ENCODE measurements around the gene OLA1.

GRCh38 chr2:174233771-174234275 lies 14.5 kb downstream of the OLA1 start:
- TF ChIP-seq EP300 (IDR thresholded peaks at IDR 0.05; ENCODE audit: borderline replicate concordance) (no peak), CEBPB (IDR thresholded peaks at IDR 0.05) (no peak), ZBTB7A (IDR thresholded peaks at IDR 0.05; ENCODE audit: low read depth) (no peak), TCF12 (IDR thresholded peaks at IDR 0.05; ENCODE audit: low read depth) (no peak)
